HepG2 (cell line): ENCODE measurements around the gene CLIC1. TPM values are rescaled to one million over a fixed set of nuclear protein-coding genes. Genes with fewer than 3 reads are reported as not detected.

ENCODE experiments used
- ATAC-seq: fragments of 200-7000 bp; cut with Tn5 transposase; 3 replicates; pipeline ENCODE4 v1.9.1; 2020; ENCODE audit warnings: mild to moderate bottlenecking, moderate library complexity
- BruUV-seq: library from RNA; stranded (reverse); fragments of 400-500 nt; replicated peaks from 2 replicates; lab custom pipeline; 2021; lab: Mats Ljungman, UMichigan
- CTCF ChIA-PET: fragments of 300-600 bp; formaldehyde crosslinking; extraction: SDS; loops from one replicate; lab custom pipeline; 2021; ENCODE audit warnings: low total read pairs, inconsistent platforms, low intra/inter-chr PET ratio; lab: Yijun Ruan, JAX
- POLR2A ChIA-PET: fragments of 350-600 bp; sonication (Branson Sonifier 250); formaldehyde crosslinking; loops from one replicate; lab custom pipeline; 2020; ENCODE audit warnings: antibody characterized with exemption, inconsistent platforms; lab: Yijun Ruan, JAX
- DNase-seq: peaks from one replicate; pipeline ENCODE4 v3.0.0-alpha.2; 2015; ENCODE audit warnings: low spot score
- FAIRE-seq: peaks from 3 replicates; lab custom pipeline; 2011; peaks lifted over from hg19 to GRCh38; lab: Jason Lieb, UNC
- H2AFZ ChIP-seq: one replicate; pipeline ENCODE4 v1.6.1; 2011; ENCODE audit warnings: low read length, inconsistent platforms
- H3K27ac ChIP-seq: fragments of 300-600 bp; 3 replicates; pipeline ENCODE4 v1.8.0; 2011; ENCODE audit warnings: mixed run types, mild to moderate bottlenecking, mixed read lengths, low read length, inconsistent platforms; ENCODE audit not compliant: insufficient read depth; ENCODE audit errors: extremely low read length
- H3K27me3 ChIP-seq, 2 experiments: fragments of 200-600 bp in 1 of 2; 2 replicates in 1 of 2; 3 replicates in 1 of 2; pipeline versions ENCODE4 v1.6.0 to v1.8.0; 2011; ENCODE audit warnings: low read length in 2 of 2, mild to moderate bottlenecking in 2 of 2, moderate library complexity in 2 of 2, inconsistent platforms in 1 of 2; ENCODE audit not compliant: insufficient read depth in 2 of 2, control insufficient read depth in 1 of 2
- H3K36me3 ChIP-seq, 2 experiments: fragments of 200-600 bp in 1 of 2; replicated peaks in 1 of 2; 2 replicates in 1 of 2; 3 replicates in 1 of 2; pipeline versions ENCODE4 v1.5.1 to v1.8.0; 2011; ENCODE audit warnings: low read length in 2 of 2, inconsistent platforms in 1 of 2; ENCODE audit not compliant: insufficient read depth in 2 of 2, control insufficient read depth in 1 of 2
- H3K4me1 ChIP-seq: 2 replicates; pipeline ENCODE4 v1.5.1; 2012; ENCODE audit warnings: low read length, inconsistent platforms; ENCODE audit not compliant: insufficient read depth
- H3K4me2 ChIP-seq: 2 replicates; pipeline ENCODE4 v1.6.0; 2011; ENCODE audit warnings: low read depth, low read length, inconsistent platforms
- H3K4me3 ChIP-seq, 3 experiments: fragments of 200-600 bp in 1 of 3; sonication (generic), shearing (Covaris generic) in 1 of 3; replicated peaks in 1 of 3; 2 replicates each; pipeline ENCODE4 v1.5.1; 2011 to 2016; ENCODE audit warnings: low read length in 3 of 3, inconsistent platforms in 2 of 3, low read depth in 2 of 3, mild to moderate bottlenecking in 2 of 3, control low read depth in 1 of 3, mixed read lengths in 1 of 3; ENCODE audit not compliant: insufficient read depth in 1 of 3
- H3K79me2 ChIP-seq: one replicate; pipeline ENCODE4 v1.6.1; 2011; ENCODE audit warnings: low read length, inconsistent platforms; ENCODE audit not compliant: insufficient read depth
- H3K9ac ChIP-seq: 2 replicates; pipeline ENCODE4 v1.6.0; 2011; ENCODE audit warnings: mild to moderate bottlenecking, low read depth, low read length, inconsistent platforms; ENCODE audit not compliant: insufficient read depth
- H3K9me3 ChIP-seq: 2 replicates; pipeline ENCODE4 v1.5.1; 2012; ENCODE audit warnings: mild to moderate bottlenecking, low read length
- H4K20me1 ChIP-seq: 2 replicates; pipeline ENCODE4 v1.6.0; 2011; ENCODE audit warnings: inconsistent platforms, mild to moderate bottlenecking, low read length, moderate library complexity; ENCODE audit not compliant: insufficient read depth
- BRF2 ChIP-seq: sonication (generic); formaldehyde crosslinking; IDR thresholded peaks from 2 replicates; pipeline ENCODE4 v1.8.1; 2022; ENCODE audit warnings: mild to moderate bottlenecking, missing genetic modification reagents
- CEBPG ChIP-seq: IDR thresholded peaks from 2 replicates; pipeline ENCODE4 v1.6.1; 2016
- HNRNPL ChIP-seq: fragments of 200-400 bp; formaldehyde crosslinking; IDR thresholded peaks from 2 replicates; pipeline ENCODE4 v1.6.1; 2017; ENCODE audit warnings: mild to moderate bottlenecking, low read depth, low read length
- NFRKB ChIP-seq: fragments of 450-650 bp; IDR thresholded peaks from 2 replicates; pipeline ENCODE4 v1.6.1; 2017
- PATZ1 ChIP-seq: sonication (generic); formaldehyde crosslinking; IDR thresholded peaks from 2 replicates; pipeline ENCODE4 v1.4.0; 2020; ENCODE audit warnings: missing genetic modification reagents
- SMYD3 ChIP-seq: sonication (generic); formaldehyde crosslinking; IDR thresholded peaks from 2 replicates; pipeline ENCODE4 v1.8.1; 2023; ENCODE audit warnings: mild to moderate bottlenecking, missing genetic modification reagents
- USF2 ChIP-seq, 2 experiments: sonication (generic) in 1 of 2; formaldehyde crosslinking in 1 of 2; IDR thresholded peaks; 2 replicates each; pipeline versions ENCODE4 v1.5.1 to v1.6.1; 2011 to 2020; ENCODE audit warnings: borderline replicate concordance in 1 of 2, low read depth in 1 of 2, low read length in 1 of 2, mild to moderate bottlenecking in 1 of 2, missing genetic modification reagents in 1 of 2, moderate library complexity in 1 of 2
- YEATS2 ChIP-seq: sonication (generic); formaldehyde crosslinking; IDR thresholded peaks from 2 replicates; pipeline ENCODE4 v1.4.0; 2020; ENCODE audit warnings: missing genetic modification reagents, borderline replicate concordance
- ZBTB42 ChIP-seq: sonication (generic); formaldehyde crosslinking; IDR thresholded peaks from 2 replicates; pipeline ENCODE4 v1.5.0; 2020; ENCODE audit warnings: mild to moderate bottlenecking, missing genetic modification reagents
- ZIK1 ChIP-seq: sonication (generic); formaldehyde crosslinking; IDR thresholded peaks from 2 replicates; pipeline ENCODE4 v1.5.0; 2020; ENCODE audit warnings: mild to moderate bottlenecking, low read depth, missing genetic modification reagents, borderline replicate concordance
- ZNF232 ChIP-seq: sonication (generic); formaldehyde crosslinking; IDR thresholded peaks from 2 replicates; pipeline ENCODE4 v1.4.0; 2020; ENCODE audit warnings: missing genetic modification reagents, borderline replicate concordance
- ZNF432 ChIP-seq: sonication (generic); formaldehyde crosslinking; IDR thresholded peaks from 2 replicates; pipeline ENCODE4 v1.5.0; 2020; ENCODE audit warnings: missing genetic modification reagents, mild to moderate bottlenecking, borderline replicate concordance
- ZNF543 ChIP-seq: sonication (generic); formaldehyde crosslinking; IDR thresholded peaks from 2 replicates; pipeline ENCODE4 v1.4.0; 2020; ENCODE audit warnings: mild to moderate bottlenecking, missing genetic modification reagents
- WGBS: methylation state at CpG from one replicate; pipeline ENCODE4 v1.1.6; 2017; ENCODE audit warnings: low lambda C conversion rate; 5-methylcytosine and 5-hydroxymethylcytosine counted together
- in situ Hi-C: cut with HindIII; loops from 2 replicates; pipeline ENCODE4 v1.10.0; 2017; ENCODE audit warnings: low pct_unique_long_range_greater_than_20kb; ENCODE audit not compliant: extremely low pct_ligation_motif_present
- intact Hi-C: fragments of 100-400 bp; cut with micrococcal nuclease; formaldehyde crosslinking; loops from one replicate; pipeline ENCODE4 v1.10.0; 2022; ENCODE audit not compliant: unreplicated experiment
- polyA plus RNA-seq, 8 experiments: library from polyadenylated mRNA; depleted of rRNA in 3 of 8; stranded (reverse) in 7 of 8; unstranded in 1 of 8; fragments of >200 nt; fragmentation: Illumina TruSeq in 4 of 8; extraction: Trizol in 4 of 8; gene quantifications; 2 replicates each; pipeline versions ENCODE4 v1.2.1 to v1.2.3, GENCODE V29; 2011 to 2016; ENCODE audit warnings: low read depth in 4 of 8, missing spikeins in 1 of 8, mixed read lengths in 1 of 8; ENCODE audit not compliant: insufficient read depth in 1 of 8
- total RNA-seq, 5 experiments: library from RNA; depleted of rRNA; stranded (reverse); fragments of >200 nt; fragmentation: Illumina TruSeq; extraction: Trizol; gene quantifications; 2 replicates each; pipeline ENCODE4 v1.2.3, GENCODE V29; 2016; ENCODE audit warnings: low read depth in 1 of 5

The CLIC1 gene
- total and polyA plus RNA-seq, 2 of the 13 experiments (the other 11 are each of a cell fraction or from before 2014, with no cell fraction given): 602 to 891 TPM

- no peak for FAIRE-seq
- CTCF ChIA-PET: no interaction called here
- Histone ChIP-seq H3K36me3 (no peaks in the 10 kb centered on the region), H3K9me3 (no peaks in the 10 kb centered on the region), H3K4me2 (no peak overlapping the region), H2AFZ (no peak overlapping the region), H3K4me3 (no peak overlapping the region), H3K4me1 (peaks cover 27% of the 10 kb centered on the region), H3K27me3 (peaks cover 11 to 47% of the 10 kb centered on the region in 2 experiments; a peak in 4 of 5 replicates), H3K9ac (no peak overlapping the region), H3K79me2 (no peaks in the 10 kb centered on the region), H4K20me1 (no peaks in the 10 kb centered on the region), H3K27ac (no peak overlapping the region)
- no TSS peak for BruUV-seq
- 63% methylated on average over 7 of the region's 8 CpGs for WGBS
- no peak for DNase-seq
- POLR2A ChIA-PET: interaction anchor here (5.1 kb wide), 1 partner anchor 10 kb away, joined by 31 read pairs; the partner anchor contains the start of gene ABHD16A
- intact Hi-C loops (no loop called here), in situ Hi-C loops (no loop called here)
- TF ChIP-seq NFRKB (no peak), HNRNPL (peak; percentile 79; the same call in 1 of the 2 replicates)
- no peak; the same call in 2 of the 3 replicates for ATAC-seq
These were observed 24.0 kb downstream of the CLIC1 start for GRCh38 chr6:31712296-31712695.

- 53% methylated on average over 8 of the region's 8 CpGs for WGBS
- Histone ChIP-seq H3K27ac (no peak overlapping the region), H4K20me1 (no peaks in the 10 kb centered on the region), H3K9ac (no peak overlapping the region), H3K36me3 (no peaks in the 10 kb centered on the region), H3K9me3 (no peaks in the 10 kb centered on the region), H2AFZ (no peak overlapping the region), H3K27me3 (peaks cover 11 to 48% of the 10 kb centered on the region in 2 experiments; a peak in 4 of 5 replicates), H3K79me2 (no peaks in the 10 kb centered on the region), H3K4me3 (no peak overlapping the region), H3K4me1 (peaks cover 24% of the 10 kb centered on the region), H3K4me2 (no peak overlapping the region)
- DNase-seq (no peak), ATAC-seq (no peak), FAIRE-seq (no peak)
- no TSS peak for BruUV-seq
- ChIA-PET POLR2A (interaction anchor here (0.9 to 5.1 kb wide), 2 partner anchors 9 to 26 kb away, joined by 3 to 31 read pairs; partner anchors contain the start of gene ABHD16A), CTCF (no interaction called here)
- intact Hi-C loops: no loop called here
- TF ChIP-seq SMYD3 (CRISPR knock-in tag): no peak
- no peak for TF ChIP-seq USF2 (IDR thresholded peaks at IDR 0.05; ENCODE audit: low read depth, low read length)
- TF ChIP-seq USF2 (CRISPR knock-in tag; IDR thresholded peaks at IDR 0.05; ENCODE audit: borderline replicate concordance): no peak
- TF ChIP-seq ZNF543 (CRISPR knock-in tag): no peak
- TF ChIP-seq ZBTB42 (CRISPR knock-in tag): no peak
- TF ChIP-seq CEBPG (CRISPR knock-in tag): no peak
- no peak for TF ChIP-seq ZNF432 (CRISPR knock-in tag)
- TF ChIP-seq ZNF232: no peak
- TF ChIP-seq YEATS2: no peak
- TF ChIP-seq ZIK1 (CRISPR knock-in tag): no peak
- TF ChIP-seq BRF2: no peak
- no peak for TF ChIP-seq PATZ1 (CRISPR knock-in tag)
- in situ Hi-C loops: no loop called here
These were observed 25.1 kb downstream of the CLIC1 start for GRCh38 chr6:31711233-31711632.
